GM18873 (cell line): ENCODE results near the gene SNX30.

ENCODE experiments used
- ATAC-seq: cut with Tn5 transposase; IDR thresholded peaks from one replicate; pipeline ENCODE4 v1.9.1; 2021; ENCODE audit warnings: mild to moderate bottlenecking, moderate library complexity, moderate number of reproducible peaks; ENCODE audit not compliant: unreplicated experiment, low FRiP score

Gene SNX30

GRCh38 chr9:112777914-112778313 lies 27.4 kb downstream of the SNX30 start:
- ATAC-seq, result no peak

GRCh38 chr9:112780450-112781036 lies 30.0 kb downstream of the SNX30 start:
- ATAC-seq, result no peak

GRCh38 chr9:112782218-112782617 lies 31.7 kb downstream of the SNX30 start:
- ATAC-seq, result no peak

GRCh38 chr9:112783551-112783954 lies 33.0 kb downstream of the SNX30 start:
- ATAC-seq, result no peak

GRCh38 chr9:112784020-112784785 lies 33.6 kb downstream of the SNX30 start:
- no peak for ATAC-seq

GRCh38 chr9:112785986-112786385 lies 35.4 kb downstream of the SNX30 start:
- no peak for ATAC-seq

- no peak for ATAC-seq
Observed at GRCh38 chr9:112786829-112787520, 36.4 kb downstream of the SNX30 start.

- no peak for ATAC-seq
Observed at GRCh38 chr9:112787978-112788377, 37.4 kb downstream of the SNX30 start.

- no peak for ATAC-seq
Observed at GRCh38 chr9:112789473-112789872, 38.9 kb downstream of the SNX30 start.

- no peak for ATAC-seq
Observed at GRCh38 chr9:112789891-112790774, 39.6 kb downstream of the SNX30 start.

- no peak for ATAC-seq
Observed at GRCh38 chr9:112792670-112793069, 42.1 kb downstream of the SNX30 start.

GRCh38 chr9:112793213-112793810 lies 42.8 kb downstream of the SNX30 start:
- peak; percentile 58 for ATAC-seq

GRCh38 chr9:112794731-112795130 lies 44.2 kb downstream of the SNX30 start:
- no peak for ATAC-seq

GRCh38 chr9:112795921-112796320 lies 45.4 kb downstream of the SNX30 start:
- no peak for ATAC-seq

- no peak for ATAC-seq
Observed at GRCh38 chr9:112796485-112796884, 45.9 kb downstream of the SNX30 start.

GRCh38 chr9:112809351-112809848 lies 58.8 kb downstream of the SNX30 start:
- peak; percentile 99 for ATAC-seq

- ATAC-seq, result no peak
Observed at GRCh38 chr9:112809906-112810305, 59.3 kb downstream of the SNX30 start.

GRCh38 chr9:112810696-112811490 lies 60.3 kb downstream of the SNX30 start:
- no peak for ATAC-seq

- ATAC-seq, result no peak
Observed at GRCh38 chr9:112811518-112811917, 61.0 kb downstream of the SNX30 start.
